ENCODE results near the gene GEN1. TPM values are rescaled to one million over a fixed set of nuclear protein-coding genes. Genes with fewer than 3 reads are reported as not detected.

GEN1 gene
- total and polyA plus RNA-seq, 8 donors: 7.5 to 31.4 (median 16.8) TPM

DNA sequence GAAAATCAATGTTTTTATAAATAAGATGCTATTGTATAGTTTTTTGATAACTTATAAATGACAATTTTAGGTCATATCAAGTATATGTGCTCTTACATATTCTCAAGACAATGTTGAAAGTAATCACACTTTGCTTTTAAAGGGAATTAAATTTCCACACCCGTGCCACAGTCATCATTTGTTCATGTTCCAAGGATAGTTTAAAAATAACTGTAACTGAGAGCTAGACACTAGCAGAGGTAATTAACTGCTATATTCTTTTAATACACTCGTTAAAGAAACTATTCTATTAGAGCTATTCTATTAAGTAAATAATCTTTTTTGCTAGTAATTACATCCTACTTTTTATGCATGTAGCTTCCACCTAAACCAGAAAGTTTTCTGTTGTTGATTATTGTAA is 18.0 kb downstream of the GEN1 start:
- intact Hi-C loops (cut with DNase I): no loop called here
- Histone ChIP-seq H3K4me1 (no peaks in the 10 kb centered on the region), H3K27me3 (no peaks in the 10 kb centered on the region), H3K9me3 (no peaks in the 10 kb centered on the region), H3K4me3 (no peak overlapping the region), H3K27ac (no peak overlapping the region), H3K36me3 (peaks cover 0 to 7% of the 10 kb centered on the region in 2 donors)
- TF ChIP-seq, protein P1, sequence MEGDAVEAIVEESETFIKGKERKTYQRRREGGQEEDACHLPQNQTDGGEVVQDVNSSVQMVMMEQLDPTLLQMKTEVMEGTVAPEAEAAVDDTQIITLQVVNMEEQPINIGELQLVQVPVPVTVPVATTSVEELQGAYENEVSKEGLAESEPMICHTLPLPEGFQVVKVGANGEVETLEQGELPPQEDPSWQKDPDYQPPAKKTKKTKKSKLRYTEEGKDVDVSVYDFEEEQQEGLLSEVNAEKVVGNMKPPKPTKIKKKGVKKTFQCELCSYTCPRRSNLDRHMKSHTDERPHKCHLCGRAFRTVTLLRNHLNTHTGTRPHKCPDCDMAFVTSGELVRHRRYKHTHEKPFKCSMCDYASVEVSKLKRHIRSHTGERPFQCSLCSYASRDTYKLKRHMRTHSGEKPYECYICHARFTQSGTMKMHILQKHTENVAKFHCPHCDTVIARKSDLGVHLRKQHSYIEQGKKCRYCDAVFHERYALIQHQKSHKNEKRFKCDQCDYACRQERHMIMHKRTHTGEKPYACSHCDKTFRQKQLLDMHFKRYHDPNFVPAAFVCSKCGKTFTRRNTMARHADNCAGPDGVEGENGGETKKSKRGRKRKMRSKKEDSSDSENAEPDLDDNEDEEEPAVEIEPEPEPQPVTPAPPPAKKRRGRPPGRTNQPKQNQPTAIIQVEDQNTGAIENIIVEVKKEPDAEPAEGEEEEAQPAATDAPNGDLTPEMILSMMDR (IDR thresholded peaks at IDR 0.05): no peak
- no peak for DNase-seq
- ATAC-seq: no peak

DNA sequence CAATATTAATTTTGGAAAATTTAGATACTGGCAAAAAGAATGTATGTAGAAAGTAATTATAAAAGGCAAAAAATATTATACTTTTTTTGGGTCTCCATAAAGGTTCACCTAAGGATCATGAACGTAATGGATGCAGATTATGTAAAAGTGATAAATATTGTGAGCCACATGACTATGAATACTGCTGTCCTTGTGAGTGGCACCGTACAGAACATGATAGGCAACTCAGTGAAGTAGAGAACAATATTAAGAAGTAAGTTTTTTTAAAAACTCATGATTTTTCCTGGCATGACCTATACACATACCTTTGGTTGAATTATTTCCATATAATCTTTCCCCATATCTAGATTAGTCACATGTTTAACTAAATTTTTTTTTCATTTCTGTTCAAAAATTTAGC is 18.6 kb downstream of the GEN1 start:
- Histone ChIP-seq H3K4me1 (no peaks in the 10 kb centered on the region), H3K27ac (no peak overlapping the region), H3K36me3 (peaks cover 0 to 7% of the 10 kb centered on the region in 2 donors), H3K9me3 (no peaks in the 10 kb centered on the region), H3K4me3 (no peak overlapping the region), H3K27me3 (no peaks in the 10 kb centered on the region)
- no peak for ATAC-seq
- no peak for DNase-seq
- TF ChIP-seq, protein P1 (IDR thresholded peaks at IDR 0.05): no peak
- intact Hi-C loops (cut with DNase I): no loop called here

DNA sequence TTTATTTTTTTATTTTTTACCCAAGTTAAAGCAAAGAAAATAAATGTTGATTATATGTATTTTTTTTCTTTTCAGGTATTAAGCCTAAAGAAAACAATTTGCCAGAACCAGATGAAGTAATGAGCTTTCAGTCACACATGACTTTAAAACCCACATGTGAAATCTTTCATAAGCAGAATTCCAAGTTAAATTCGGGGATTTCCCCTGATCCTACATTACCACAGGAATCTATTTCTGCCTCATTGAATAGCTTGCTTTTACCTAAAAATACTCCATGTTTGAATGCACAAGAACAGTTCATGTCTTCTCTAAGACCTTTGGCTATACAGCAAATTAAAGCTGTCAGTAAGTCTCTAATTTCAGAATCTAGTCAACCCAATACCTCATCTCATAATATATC is 26.6 kb downstream of the GEN1 start:
- TF ChIP-seq, protein P1 (IDR thresholded peaks at IDR 0.05): no peak
- no peak for DNase-seq
- no peak for ATAC-seq
- Histone ChIP-seq H3K4me1 (no peaks in the 10 kb centered on the region), H3K27me3 (no peaks in the 10 kb centered on the region), H3K4me3 (no peak overlapping the region), H3K9me3 (peaks cover 0 to 3% of the 10 kb centered on the region in 2 donors), H3K27ac (no peak overlapping the region), H3K36me3 (peaks cover 0 to 26% of the 10 kb centered on the region in 2 donors)
- intact Hi-C loops (cut with DNase I): no loop called here

DNA sequence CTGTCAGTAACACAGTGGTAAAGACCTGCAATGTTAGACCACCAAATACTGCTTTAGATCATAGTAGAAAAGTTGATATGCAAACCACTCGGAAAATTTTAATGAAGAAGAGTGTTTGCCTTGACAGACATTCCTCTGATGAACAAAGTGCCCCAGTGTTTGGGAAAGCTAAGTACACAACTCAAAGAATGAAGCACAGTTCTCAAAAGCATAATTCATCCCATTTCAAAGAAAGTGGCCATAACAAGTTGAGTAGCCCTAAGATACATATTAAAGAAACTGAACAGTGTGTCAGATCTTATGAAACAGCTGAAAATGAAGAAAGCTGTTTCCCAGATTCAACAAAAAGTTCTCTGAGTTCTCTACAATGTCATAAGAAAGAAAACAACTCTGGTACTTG is 27.5 kb downstream of the GEN1 start:
- peaks cover 0 to 3% of the 10 kb centered on the region in 2 donors for H3K9me3 ChIP-seq
- no peak overlapping the region for H3K4me3 ChIP-seq
- intact Hi-C loops (cut with DNase I): no loop called here
- H3K36me3 ChIP-seq: peaks cover 0 to 26% of the 10 kb centered on the region in 2 donors
- DNase-seq: no peak
- TF ChIP-seq, protein P1 (IDR thresholded peaks at IDR 0.05): no peak
- ATAC-seq: peak; percentile 36
- H3K4me1 ChIP-seq: no peaks in the 10 kb centered on the region
- no peaks in the 10 kb centered on the region for H3K27me3 ChIP-seq
- no peak overlapping the region for H3K27ac ChIP-seq

DNA sequence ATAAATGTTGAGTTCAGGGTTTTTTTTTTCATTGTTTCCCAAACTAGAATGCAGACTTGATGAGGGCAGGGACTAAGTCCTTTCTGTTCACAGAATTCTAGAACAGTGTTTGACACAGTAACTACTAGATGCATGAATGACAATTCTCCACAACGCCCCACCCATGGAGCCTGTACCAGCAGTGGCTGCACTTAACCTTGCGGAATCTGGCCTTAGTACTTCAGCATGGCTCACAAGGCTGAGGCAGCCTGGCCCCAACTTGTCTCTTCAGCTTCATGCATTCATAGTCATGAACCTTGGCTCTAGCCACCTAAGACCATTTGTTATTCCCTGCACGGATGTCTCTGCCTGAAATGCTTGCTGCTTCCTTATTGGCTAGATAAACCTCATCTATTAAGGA is 32.8 kb downstream of the GEN1 start:
- H3K9me3 ChIP-seq: no peaks in the 10 kb centered on the region
- H3K4me3 ChIP-seq: no peak overlapping the region
- H3K36me3 ChIP-seq: peaks cover 0 to 4% of the 10 kb centered on the region in 2 donors
- DNase-seq: no peak
- TF ChIP-seq, protein P1 (IDR thresholded peaks at IDR 0.05): no peak
- no peaks in the 10 kb centered on the region for H3K27me3 ChIP-seq
- intact Hi-C loops (cut with DNase I): no loop called here
- no peak overlapping the region for H3K27ac ChIP-seq
- ATAC-seq: no peak
- peaks cover 0 to 5% of the 10 kb centered on the region in 2 donors for H3K4me1 ChIP-seq
